ENCODE data around the gene MEGF6. TPM values are rescaled to one million over a fixed set of nuclear protein-coding genes. Genes with fewer than 3 reads are reported as not detected.
A peak's percentile ranks its signal among the peaks of the same experiment; 100 is the strongest.

The MEGF6 gene
- total and polyA plus RNA-seq, 2 donors (not counting 3 experiments of a cell fraction or from before 2014, with no cell fraction given): 22.5 to 63.7 TPM

- Histone ChIP-seq H3K36me3 (ENCODE audit: control insufficient read depth in 2 of 2, extremely low read depth in 1 of 2, insufficient read depth in 2 of 2, low read length in 2 of 2) (peaks cover 0 to 40% of the 10 kb centered on the region in 2 experiments), H3K9me1 (replicated peaks; ENCODE audit: control insufficient read depth, extremely low read depth, insufficient read depth, low read length) (no peaks in the 10 kb centered on the region), H3K4me2 (ENCODE audit: insufficient read depth, low read length) (no peak overlapping the region), H3K9ac (replicated peaks; ENCODE audit: extremely low read depth, insufficient read depth, low read length) (no peak overlapping the region), H2AFZ (ENCODE audit: low read depth, low read length) (no peak overlapping the region), H3K27me3 (ENCODE audit: control insufficient read depth in 2 of 2, insufficient read depth in 2 of 2, low read length in 2 of 2) (no peaks in the 10 kb centered on the region), H3K27ac (ENCODE audit: insufficient read depth, low read depth, low read length) (no peak overlapping the region), H3K4me3 (replicated peaks in 1 of 3; ENCODE audit: insufficient read depth in 1 of 3, low read depth in 1 of 3, low read length in 3 of 3) (no peak overlapping the region), H3K4me1 (ENCODE audit: control insufficient read depth, extremely low read depth, insufficient read depth, low read length) (peaks cover 7% of the 10 kb centered on the region), H4K20me1 (replicated peaks; ENCODE audit: control insufficient read depth, extremely low read depth, insufficient read depth, low read length) (no peaks in the 10 kb centered on the region), H3K9me3 (replicated peaks; ENCODE audit: control insufficient read depth, insufficient read depth, low read length) (no peaks in the 10 kb centered on the region), H3K79me2 (ENCODE audit: control insufficient read depth, insufficient read depth, low read length) (no peaks in the 10 kb centered on the region)
- intact Hi-C loops (cut with micrococcal nuclease) (loop anchor here (10.0 kb wide), 1 partner anchor 1225 kb away; no protein-coding TSS in a partner anchor), dilution Hi-C loops (cut with MboI; ENCODE audit: extremely low pct_ligation_motif_present, low sequenced_read_pairs) (no loop called here)
- ChIA-PET POLR2A (no interaction called here), CTCF (interaction anchor here (0.7 to 3.9 kb wide), 4 partner anchors 9 to 177 kb away, joined by 3 to 20 read pairs (median 8); no protein-coding TSS in a partner anchor)
- no peak for TF ChIP-seq MYC (IDR thresholded peaks at IDR 0.05; ENCODE audit: low read depth, low read length)
- TF ChIP-seq JUN (IDR thresholded peaks at IDR 0.05; ENCODE audit: borderline replicate concordance, insufficient read depth, insufficient read length, low read depth): no peak
- TF ChIP-seq CTCF (IDR thresholded peaks at IDR 0.05; ENCODE audit: extremely low read depth in 1 of 2, insufficient read depth in 1 of 2, low read depth in 1 of 2, low read length in 2 of 2): no peak
- TF ChIP-seq POLR2AphosphoS5 (IDR thresholded peaks at IDR 0.05; ENCODE audit: insufficient read depth, low read depth, low read length): no peak
- BruUV-seq (replicated peaks): TSS peak; percentile 23
- DNase-seq (ENCODE audit: low read depth, low spot score): no peak
- no peak for FAIRE-seq
These were observed 18.4 kb upstream of the MEGF6 start for GRCh38 chr1:3629561-3630160.

DNA sequence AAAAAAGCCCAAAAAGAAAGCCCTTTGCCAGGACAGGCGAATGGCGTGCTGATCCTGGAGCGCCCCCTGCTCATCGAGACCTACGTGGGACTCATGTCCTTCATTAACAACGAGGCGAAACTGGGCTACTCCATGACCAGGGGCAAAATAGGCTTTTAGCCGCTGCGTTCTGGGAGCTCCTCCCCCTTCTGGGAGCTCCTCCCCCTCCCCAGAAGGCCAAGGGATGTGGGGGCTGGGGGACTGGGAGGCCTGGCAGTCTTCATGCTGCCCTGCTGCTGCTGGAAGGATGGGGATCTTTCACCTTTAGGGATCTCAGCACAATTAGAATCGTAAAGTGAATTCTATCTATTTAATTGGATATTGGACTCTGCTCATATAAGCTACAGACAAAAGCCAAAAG, 17.1 kb upstream of the MEGF6 start:
- intact Hi-C loops (cut with micrococcal nuclease): loop anchor here (10.0 kb wide), 1 partner anchor 1224 kb away; no protein-coding TSS in a partner anchor
- CTCF ChIA-PET: interaction anchor here (1.7 to 3.9 kb wide), 3 partner anchors 8 to 175 kb away, joined by 4 to 20 read pairs (median 12); no protein-coding TSS in a partner anchor

More for the DNA sequence above, 17.1 kb upstream of the MEGF6 start:
- Histone ChIP-seq H3K4me1 (ENCODE audit: control insufficient read depth, extremely low read depth, insufficient read depth, low read length) (peaks cover 13% of the 10 kb centered on the region), H3K79me2 (ENCODE audit: control insufficient read depth, insufficient read depth, low read length) (no peaks in the 10 kb centered on the region), H3K4me3 (replicated peaks in 1 of 3; ENCODE audit: insufficient read depth in 1 of 3, low read depth in 1 of 3, low read length in 3 of 3) (no peak overlapping the region), H3K36me3 (ENCODE audit: control insufficient read depth in 2 of 2, extremely low read depth in 1 of 2, insufficient read depth in 2 of 2, low read length in 2 of 2) (peaks cover 0 to 33% of the 10 kb centered on the region in 2 experiments), H3K9me3 (replicated peaks; ENCODE audit: control insufficient read depth, insufficient read depth, low read length) (no peaks in the 10 kb centered on the region), H3K9ac (replicated peaks; ENCODE audit: extremely low read depth, insufficient read depth, low read length) (no peak overlapping the region), H3K4me2 (ENCODE audit: insufficient read depth, low read length) (no peak overlapping the region), H3K27me3 (ENCODE audit: control insufficient read depth in 2 of 2, insufficient read depth in 2 of 2, low read length in 2 of 2) (no peaks in the 10 kb centered on the region), H2AFZ (ENCODE audit: low read depth, low read length) (no peak overlapping the region), H3K9me1 (replicated peaks; ENCODE audit: control insufficient read depth, extremely low read depth, insufficient read depth, low read length) (no peaks in the 10 kb centered on the region), H4K20me1 (replicated peaks; ENCODE audit: control insufficient read depth, extremely low read depth, insufficient read depth, low read length) (no peaks in the 10 kb centered on the region), H3K27ac (ENCODE audit: insufficient read depth, low read depth, low read length) (no peak overlapping the region)
- BruUV-seq (replicated peaks): no TSS peak
- no peak for DNase-seq (ENCODE audit: low read depth, low spot score)
- FAIRE-seq: no peak
- TF ChIP-seq CTCF (IDR thresholded peaks at IDR 0.05; ENCODE audit: extremely low read depth in 1 of 2, insufficient read depth in 1 of 2, low read depth in 1 of 2, low read length in 2 of 2) (no peak), POLR2AphosphoS5 (IDR thresholded peaks at IDR 0.05; ENCODE audit: insufficient read depth, low read depth, low read length) (no peak), FOS (IDR thresholded peaks at IDR 0.05; ENCODE audit: borderline replicate concordance, insufficient read depth, low read length) (no peak), MAX (IDR thresholded peaks at IDR 0.05; ENCODE audit: insufficient read depth, insufficient read length) (no peak), MYC (IDR thresholded peaks at IDR 0.05; ENCODE audit: low read depth, low read length) (no peak), EZH2 (IDR thresholded peaks at IDR 0.05; ENCODE audit: borderline replicate concordance, low read depth, low read length, severe bottlenecking) (no peak), GATA2 (IDR thresholded peaks at IDR 0.05; ENCODE audit: insufficient read depth, insufficient read length, low read depth, low read length) (no peak), JUN (IDR thresholded peaks at IDR 0.05; ENCODE audit: borderline replicate concordance, insufficient read depth, insufficient read length, low read depth) (no peak), POLR2A (IDR thresholded peaks at IDR 0.05; ENCODE audit: low read depth, low read length) (no peak)
- dilution Hi-C loops (cut with MboI; ENCODE audit: extremely low pct_ligation_motif_present, low sequenced_read_pairs): no loop called here
- POLR2A ChIA-PET: no interaction called here

All from endothelial cell of umbilical vein (primary cell).